RWPE2 (cell line): ENCODE data around the gene DTNB.

Experiments used
- ATAC-seq: fragments of 200-7000 bp; cut with Tn5 transposase; 3 replicates; pipeline ENCODE4 v1.9.1; 2021; ENCODE audit warnings: low read depth
- DNase-seq: peaks from one replicate; pipeline ENCODE4 v3.0.0-alpha.2; 2020; ENCODE audit warnings: low spot score
- H3K27ac ChIP-seq: fragments of 450-650 bp; 2 replicates; pipeline ENCODE4 v1.5.1; 2017; ENCODE audit warnings: mild to moderate bottlenecking; ENCODE audit not compliant: poor library complexity, severe bottlenecking
- H3K27me3 ChIP-seq: fragments of 250-450 bp; sonication (Bioruptor Pico); 2 replicates; pipeline ENCODE4 v1.5.1; 2021; ENCODE audit warnings: mild to moderate bottlenecking, moderate library complexity; ENCODE audit not compliant: insufficient read depth, poor library complexity, severe bottlenecking
- H3K36me3 ChIP-seq: fragments of 250-450 bp; sonication (Bioruptor Pico); 2 replicates; pipeline ENCODE4 v1.5.1; 2020; ENCODE audit warnings: low read depth, mild to moderate bottlenecking, moderate library complexity
- H3K4me1 ChIP-seq: fragments of 250-450 bp; sonication (Bioruptor Pico); 2 replicates; pipeline ENCODE4 v1.5.1; 2021; ENCODE audit warnings: mild to moderate bottlenecking, moderate library complexity; ENCODE audit not compliant: insufficient read depth, poor library complexity, severe bottlenecking
- H3K4me3 ChIP-seq: fragments of 250-450 bp; sonication (Bioruptor Pico); 2 replicates; pipeline ENCODE4 v1.5.1; 2021; ENCODE audit warnings: mild to moderate bottlenecking, moderate library complexity; ENCODE audit not compliant: severe bottlenecking
- H3K9me3 ChIP-seq: fragments of 250-450 bp; sonication (Bioruptor Pico); 2 replicates; pipeline ENCODE4 v1.5.1; 2021; ENCODE audit warnings: mild to moderate bottlenecking, moderate library complexity; ENCODE audit not compliant: severe bottlenecking
- CTCF ChIP-seq: fragments of 450-650 bp; IDR thresholded peaks from one replicate; pipeline ENCODE4 v1.5.1; 2017; ENCODE audit warnings: mild to moderate bottlenecking, moderate library complexity; ENCODE audit not compliant: poor library complexity, severe bottlenecking

Gene DTNB

GRCh38 chr2:25473758-25474340, 199.5 kb downstream of the DTNB start:
- no peak for TF ChIP-seq CTCF
- Histone ChIP-seq H3K4me1 (no peaks in the 10 kb centered on the region), H3K4me3 (no peak overlapping the region), H3K27ac (no peak overlapping the region), H3K36me3 (peaks cover 6% of the 10 kb centered on the region; the same call in 1 of the 2 replicates), H3K9me3 (peaks cover 7% of the 10 kb centered on the region), H3K27me3 (no peaks in the 10 kb centered on the region)
- no peak for DNase-seq
- no peak for ATAC-seq

GRCh38 chr2:25473131-25473530, 200.2 kb downstream of the DTNB start:
- H3K36me3 ChIP-seq = peaks cover 6% of the 10 kb centered on the region; the same call in 1 of the 2 replicates
- ATAC-seq (no peak), DNase-seq (no peak)
- H3K9me3 ChIP-seq = peaks cover 7% of the 10 kb centered on the region
- no peak for TF ChIP-seq CTCF
- H3K27ac ChIP-seq = no peak overlapping the region
- no peaks in the 10 kb centered on the region for H3K27me3 ChIP-seq
- H3K4me3 ChIP-seq = no peak overlapping the region
- no peaks in the 10 kb centered on the region for H3K4me1 ChIP-seq

GRCh38 chr2:25470806-25471205, 202.6 kb downstream of the DTNB start:
- Histone ChIP-seq H3K27me3 (no peaks in the 10 kb centered on the region), H3K9me3 (peaks cover 5% of the 10 kb centered on the region), H3K36me3 (peaks cover 6% of the 10 kb centered on the region; the same call in 1 of the 2 replicates), H3K4me3 (no peak overlapping the region), H3K27ac (no peak overlapping the region), H3K4me1 (no peaks in the 10 kb centered on the region)
- DNase-seq = no peak
- TF ChIP-seq CTCF = no peak
- ATAC-seq = no peak

GRCh38 chr2:25467743-25468142, 205.6 kb downstream of the DTNB start:
- ATAC-seq = no peak
- no peak for TF ChIP-seq CTCF
- no peak for DNase-seq
- H3K4me1 ChIP-seq = no peaks in the 10 kb centered on the region
- no peaks in the 10 kb centered on the region for H3K9me3 ChIP-seq
- H3K27ac ChIP-seq = no peak overlapping the region
- no peak overlapping the region for H3K4me3 ChIP-seq
- 0 out of 2 replicates have a peak, but pooled peaks cover under 1% of the 10 kb centered on the region for H3K36me3 ChIP-seq
- H3K27me3 ChIP-seq = no peaks in the 10 kb centered on the region

GRCh38 chr2:25462021-25462420, 211.4 kb downstream of the DTNB start:
- H3K27me3 ChIP-seq = no peaks in the 10 kb centered on the region
- ATAC-seq = no peak
- H3K4me1 ChIP-seq = no peaks in the 10 kb centered on the region
- H3K4me3 ChIP-seq = no peak overlapping the region
- H3K36me3 ChIP-seq = no peaks in the 10 kb centered on the region
- no peaks in the 10 kb centered on the region for H3K9me3 ChIP-seq
- H3K27ac ChIP-seq = no peak overlapping the region
- DNase-seq = no peak
- no peak for TF ChIP-seq CTCF
